Stomach (tissue), 4 donors: ENCODE measurements around the gene BRCA2.

Source experiments
- CTCF ChIP-seq, 7 experiments: fragments of 450-650 bp in 4 of 7; fragments of 200-600 bp in 3 of 7; sonication (generic) in 3 of 7; IDR thresholded peaks; one replicate each; pipeline ENCODE4 v1.5.1; 2016 to 2019; ENCODE audit warnings: antibody characterized with exemption in 7 of 7, control low read depth in 2 of 7, mild to moderate bottlenecking in 1 of 7
- POLR2A ChIP-seq, 4 donors: fragments of 450-650 bp; IDR thresholded peaks; one replicate each; pipeline ENCODE4 v1.6.1; 2016; ENCODE audit warnings: antibody characterized with exemption in 4 of 4, control low read depth in 2 of 4, mild to moderate bottlenecking in 1 of 4, moderate library complexity in 1 of 4
- POLR2AphosphoS5 ChIP-seq, 3 donors: sonication (generic); formaldehyde crosslinking; IDR thresholded peaks; one replicate each; pipeline ENCODE4 v1.6.1; 2016; ENCODE audit warnings: antibody characterized with exemption in 3 of 3

GRCh38 chr13:32413284-32413683, 98.0 kb downstream of the BRCA2 start:
- TF ChIP-seq CTCF (IDR thresholded peaks at IDR 0.05) (no peak), POLR2A (IDR thresholded peaks at IDR 0.05) (no peak), POLR2AphosphoS5 (IDR thresholded peaks at IDR 0.05) (no peak)
